IPS-18c (cell line): ENCODE results near the gene SHQ1.
"Not testable (repeated sequence)": the region's sequence is repeated elsewhere in the genome, so short reads cannot be mapped to it uniquely, and the experiment has no call there.

Experiments
- H3K4me3 ChIP-seq: 2 replicates; pipeline ENCODE4 v1.7.0; 2013; ENCODE audit warnings: low read depth, mild to moderate bottlenecking, low read length, moderate library complexity; ENCODE audit not compliant: insufficient read depth
- H3K9me3 ChIP-seq: one replicate; pipeline ENCODE4 v1.6.1; 2013; ENCODE audit warnings: mild to moderate bottlenecking, low read length, moderate library complexity; ENCODE audit not compliant: control insufficient read depth, insufficient read depth

The SHQ1 gene

DNA sequence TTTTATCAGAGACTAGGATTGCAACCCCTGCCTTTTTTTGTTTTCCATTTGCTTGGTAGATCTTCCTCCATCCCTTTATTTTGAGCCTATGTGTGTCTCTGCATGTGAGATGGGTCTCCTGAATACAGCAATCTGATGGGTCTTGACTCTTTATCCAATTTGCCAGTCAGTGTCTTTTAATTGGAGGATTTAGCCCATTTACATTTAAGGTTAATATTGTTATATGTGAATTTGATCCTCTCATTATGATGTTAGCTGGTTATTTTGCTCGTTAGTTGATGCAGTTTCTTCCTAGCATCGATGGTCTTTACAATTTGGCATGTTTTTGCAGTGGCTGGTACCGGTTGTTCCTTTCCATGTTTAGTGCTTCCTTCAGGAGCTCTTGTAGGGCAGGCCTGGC is 134.1 kb downstream of the SHQ1 start:
- not testable (repeated sequence) for H3K4me3 ChIP-seq, H3K9me3 ChIP-seq

DNA sequence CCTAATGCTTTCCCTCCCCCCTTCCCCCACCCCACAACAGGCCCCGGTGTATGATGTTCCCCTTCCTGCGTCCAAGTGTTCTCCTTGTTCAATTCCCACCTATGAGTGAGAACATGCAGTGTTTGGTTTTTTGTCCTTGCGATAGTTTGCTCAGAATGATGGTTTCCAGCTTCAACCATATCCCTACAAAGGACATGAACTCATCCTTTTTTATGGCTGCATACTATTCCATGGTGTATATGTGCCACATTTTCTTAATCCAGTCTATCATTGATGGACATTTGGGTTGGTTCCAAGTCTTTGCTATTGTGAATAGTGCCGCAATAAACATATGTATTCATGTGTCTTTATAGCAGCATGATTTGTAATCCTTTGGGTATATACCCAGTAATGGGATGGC is 137.8 kb downstream of the SHQ1 start:
- not testable (repeated sequence) for H3K4me3 ChIP-seq, H3K9me3 ChIP-seq

DNA sequence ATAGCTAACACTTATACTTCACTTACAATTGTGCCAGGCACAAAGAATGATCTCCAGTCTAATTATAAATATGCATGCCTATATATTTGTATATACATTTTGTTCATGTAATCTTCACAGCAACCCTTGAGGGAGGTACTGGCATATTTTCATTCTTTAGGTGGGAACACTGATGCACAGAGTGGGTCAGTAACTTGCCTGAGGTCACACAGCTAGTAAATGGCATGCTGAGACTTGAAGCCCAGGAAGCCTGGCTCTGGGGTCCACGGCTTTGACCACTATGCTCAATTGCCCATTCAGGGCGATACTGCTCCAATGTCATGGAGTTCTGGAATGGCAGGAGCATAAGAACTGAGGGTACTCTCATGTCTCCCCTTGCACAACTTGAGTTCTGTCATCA is 139.8 kb downstream of the SHQ1 start:
- Histone ChIP-seq H3K9me3 (no peaks in the 10 kb centered on the region), H3K4me3 (no peak overlapping the region)

DNA sequence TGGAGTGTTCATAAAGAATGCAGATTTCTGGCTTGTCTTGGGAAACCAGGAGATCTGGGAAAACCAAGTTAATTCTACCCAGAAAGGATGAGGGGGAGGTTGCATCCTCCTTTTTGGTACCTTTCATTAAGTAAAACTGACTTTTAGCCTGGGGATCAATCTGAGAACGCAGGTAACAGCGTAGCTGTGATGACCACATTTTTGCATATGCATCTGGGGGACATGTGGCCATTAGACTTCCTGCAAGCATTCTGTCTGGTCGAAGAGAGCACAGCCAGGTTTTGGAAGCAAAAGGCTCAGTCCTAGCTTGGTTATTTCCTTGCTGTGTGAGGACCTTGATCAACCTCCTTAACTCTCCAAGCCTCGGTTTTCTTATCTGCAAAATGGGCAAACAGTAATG is 145.2 kb downstream of the SHQ1 start:
- Histone ChIP-seq H3K4me3 (no peak overlapping the region), H3K9me3 (no peaks in the 10 kb centered on the region)

DNA sequence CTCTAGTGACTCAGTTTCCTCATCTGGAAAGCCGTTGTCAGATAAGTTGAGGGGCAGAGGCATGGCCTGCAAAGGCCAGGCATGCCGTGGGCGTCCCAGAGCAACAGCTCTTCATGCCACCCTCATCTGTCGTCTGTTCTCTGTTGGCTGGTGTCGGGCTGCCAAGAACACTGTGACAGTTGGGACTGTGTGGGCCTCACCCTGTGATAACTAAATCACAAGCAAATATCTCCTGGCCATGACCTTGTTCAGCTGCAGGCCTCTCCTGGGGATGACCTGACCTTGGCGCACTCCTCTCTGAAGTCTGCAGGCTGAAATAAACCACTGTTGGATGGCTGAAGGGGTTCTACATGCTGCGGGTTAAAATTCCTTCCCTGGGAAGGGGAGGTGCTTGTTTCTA is 145.9 kb downstream of the SHQ1 start:
- H3K9me3 ChIP-seq, result no peaks in the 10 kb centered on the region
- no peak overlapping the region for H3K4me3 ChIP-seq

DNA sequence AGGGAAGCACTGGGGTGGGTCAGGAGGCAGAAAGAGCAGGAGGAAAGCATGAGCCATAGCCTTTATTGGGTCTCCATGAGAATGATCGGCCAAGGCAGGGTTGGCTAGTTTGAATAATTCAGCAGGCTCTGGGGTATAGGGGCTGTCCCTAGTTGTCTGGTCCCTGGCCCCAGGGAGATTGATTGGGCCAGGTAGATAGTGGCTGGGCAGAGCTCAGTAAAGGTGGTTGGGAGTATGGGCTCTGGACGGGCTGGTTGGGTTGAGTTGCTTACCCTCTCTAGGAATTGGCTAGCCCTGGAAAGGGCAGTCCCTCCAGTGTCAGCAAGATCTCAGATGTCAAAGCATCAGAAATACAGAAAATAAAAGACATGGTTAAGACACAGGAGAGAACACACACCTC is 148.1 kb downstream of the SHQ1 start:
- H3K9me3 ChIP-seq, result no peaks in the 10 kb centered on the region
- no peak overlapping the region for H3K4me3 ChIP-seq

DNA sequence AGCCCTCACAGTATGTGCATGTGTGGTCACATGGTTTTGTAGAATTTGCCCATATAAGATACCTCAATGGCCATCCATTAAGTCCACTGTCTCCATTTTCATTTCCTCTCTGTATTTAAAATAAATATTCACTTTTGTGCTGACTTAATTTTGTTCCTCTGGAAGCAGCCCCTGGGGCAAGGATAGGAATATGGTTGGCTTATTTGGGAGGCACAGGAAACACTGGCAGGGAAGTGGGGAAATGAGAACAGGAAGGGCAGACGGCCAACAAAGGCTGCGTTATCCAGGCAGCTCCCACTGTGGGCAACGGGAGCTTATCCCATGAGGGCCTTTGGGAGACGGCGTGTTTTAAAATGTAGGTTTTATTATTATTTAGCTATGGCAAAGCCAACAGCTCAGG is 148.6 kb downstream of the SHQ1 start:
- H3K9me3 ChIP-seq, result no peaks in the 10 kb centered on the region
- H3K4me3 ChIP-seq, result no peak overlapping the region
